NCI-H2196 (cell line): ENCODE measurements around the gene CAPS.
A peak's percentile ranks its signal among the peaks of the same experiment; 100 is the strongest.

Experiments used
- DNase-seq: peaks from one replicate; lab custom pipeline; 2025; ENCODE audit not compliant: unreplicated experiment; lab: John Stamatoyannopoulos, UW

The CAPS gene

DNA sequence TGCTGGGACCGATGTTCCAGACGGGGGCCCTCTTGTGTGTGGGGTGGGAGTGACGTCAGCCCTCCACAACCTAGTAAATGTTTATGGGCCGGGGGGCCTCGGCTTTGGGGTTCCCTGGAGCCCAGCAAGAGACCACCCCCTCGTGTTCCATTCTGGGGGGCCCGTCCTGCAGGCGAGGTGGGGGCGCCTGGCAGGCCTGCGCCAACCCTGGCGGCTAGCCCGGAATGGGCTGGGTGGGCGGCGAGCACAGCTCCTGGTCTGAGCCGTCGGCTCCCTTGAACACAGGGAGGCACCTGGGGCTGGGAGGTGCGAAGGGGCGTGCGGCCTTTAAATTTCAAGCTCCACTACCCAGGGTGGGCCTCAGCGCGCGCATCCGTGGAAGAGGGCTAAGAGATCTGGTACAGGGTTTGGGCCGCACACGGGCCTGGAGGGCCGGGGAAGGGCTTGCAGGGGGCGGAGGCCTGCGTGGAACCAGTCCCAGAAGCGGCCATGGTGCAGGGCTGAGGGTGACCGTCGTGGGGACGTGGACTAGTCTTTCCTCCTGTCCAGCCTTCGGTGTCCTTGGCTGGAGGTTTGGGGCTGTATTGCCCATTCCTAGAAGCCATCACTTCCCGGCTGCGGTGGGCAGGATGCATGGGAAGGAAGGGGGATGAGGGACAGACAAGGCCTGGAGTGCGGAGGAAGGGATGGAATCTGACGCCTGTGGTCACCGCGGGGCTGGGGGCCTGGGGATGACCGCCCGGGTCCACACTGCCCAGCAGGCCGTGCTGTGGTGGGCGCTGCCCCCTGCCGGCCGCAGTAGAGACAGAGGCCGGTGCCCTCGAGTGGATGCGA lies 21.9 kb upstream of the CAPS start:
- DNase-seq: no peak

DNA sequence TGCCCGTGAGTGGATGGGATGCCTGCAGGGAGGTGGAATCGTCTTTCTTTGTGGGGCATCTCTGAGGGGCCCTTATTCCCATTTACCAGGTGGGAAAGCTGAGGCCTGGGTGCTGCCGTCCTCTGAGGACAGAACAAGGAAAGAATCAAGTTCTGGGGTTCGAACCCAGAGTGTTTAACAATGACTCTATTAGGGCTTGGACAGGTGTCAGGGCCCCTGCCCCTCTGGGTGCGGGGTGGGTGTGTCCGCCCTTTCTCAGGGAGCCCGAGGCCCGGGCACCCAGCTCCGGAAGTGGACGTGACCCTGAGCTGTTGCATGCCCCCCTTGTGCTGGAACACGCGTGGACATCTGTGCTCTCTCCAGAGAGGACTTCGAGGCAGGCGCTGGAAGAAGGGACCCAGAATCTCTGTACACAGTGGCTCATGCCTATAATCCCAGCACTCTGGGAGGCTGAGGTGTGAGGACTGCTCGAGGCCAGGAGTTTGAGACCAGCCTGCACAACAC lies 21.2 kb upstream of the CAPS start:
- DNase-seq: no peak

DNA sequence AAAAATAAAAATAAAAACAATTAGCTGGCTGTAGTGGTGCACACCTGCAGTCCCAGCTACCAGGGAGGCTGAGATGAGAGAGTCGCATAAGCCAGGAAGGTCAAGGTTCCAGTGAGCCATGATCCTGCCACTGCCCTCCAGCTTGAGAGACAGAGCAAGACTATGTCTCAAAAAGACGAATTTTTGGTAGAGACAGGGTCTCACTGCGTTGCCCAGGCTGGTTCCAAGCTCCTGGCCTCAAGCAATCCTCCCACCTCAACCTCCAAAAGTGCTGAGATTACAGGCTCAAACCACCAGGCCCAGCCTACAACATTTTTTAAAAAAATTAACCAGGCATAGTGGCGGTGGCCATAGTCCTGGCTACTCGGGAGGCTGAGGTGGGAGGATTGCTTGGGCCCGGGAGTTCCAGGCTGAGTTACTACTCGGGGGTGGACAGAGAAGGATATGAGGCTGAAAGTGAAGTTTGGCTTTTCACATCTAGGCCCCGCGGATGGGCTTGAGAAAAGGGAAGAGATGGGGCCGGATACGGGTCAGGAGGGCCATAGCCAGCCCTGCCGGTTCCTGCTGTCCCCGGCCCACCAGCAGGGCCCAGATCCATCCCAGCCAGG lies 20.7 kb upstream of the CAPS start:
- DNase-seq: no peak

- no peak for DNase-seq
Observed at GRCh38 chr19:5893907-5894703, 19.9 kb upstream of the CAPS start.

GRCh38 chr19:5894704-5895349 lies 19.2 kb upstream of the CAPS start:
- DNase-seq: no peak

DNA sequence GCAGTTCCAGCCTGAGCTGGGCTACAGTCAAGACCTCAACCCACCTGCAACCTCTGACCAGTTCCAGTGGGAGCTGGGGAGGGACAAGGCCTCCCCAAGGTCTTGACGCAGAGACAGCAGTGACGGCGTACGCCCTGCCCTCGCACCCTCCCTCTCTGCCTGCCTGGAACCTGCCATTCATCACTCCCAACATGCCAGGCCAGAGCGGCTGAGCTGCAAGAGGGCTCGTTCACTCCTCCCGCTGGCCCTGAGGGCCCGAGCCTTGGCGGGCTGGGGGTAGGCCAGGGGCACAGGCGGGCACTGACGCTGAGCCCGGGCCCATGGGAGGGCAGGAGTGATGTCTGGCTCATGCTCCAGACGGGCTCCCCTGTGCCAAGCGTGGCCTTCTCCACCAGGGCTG lies 18.6 kb upstream of the CAPS start:
- DNase-seq: no peak

GRCh38 chr19:5895890-5896289 lies 18.2 kb upstream of the CAPS start:
- no peak for DNase-seq

DNA sequence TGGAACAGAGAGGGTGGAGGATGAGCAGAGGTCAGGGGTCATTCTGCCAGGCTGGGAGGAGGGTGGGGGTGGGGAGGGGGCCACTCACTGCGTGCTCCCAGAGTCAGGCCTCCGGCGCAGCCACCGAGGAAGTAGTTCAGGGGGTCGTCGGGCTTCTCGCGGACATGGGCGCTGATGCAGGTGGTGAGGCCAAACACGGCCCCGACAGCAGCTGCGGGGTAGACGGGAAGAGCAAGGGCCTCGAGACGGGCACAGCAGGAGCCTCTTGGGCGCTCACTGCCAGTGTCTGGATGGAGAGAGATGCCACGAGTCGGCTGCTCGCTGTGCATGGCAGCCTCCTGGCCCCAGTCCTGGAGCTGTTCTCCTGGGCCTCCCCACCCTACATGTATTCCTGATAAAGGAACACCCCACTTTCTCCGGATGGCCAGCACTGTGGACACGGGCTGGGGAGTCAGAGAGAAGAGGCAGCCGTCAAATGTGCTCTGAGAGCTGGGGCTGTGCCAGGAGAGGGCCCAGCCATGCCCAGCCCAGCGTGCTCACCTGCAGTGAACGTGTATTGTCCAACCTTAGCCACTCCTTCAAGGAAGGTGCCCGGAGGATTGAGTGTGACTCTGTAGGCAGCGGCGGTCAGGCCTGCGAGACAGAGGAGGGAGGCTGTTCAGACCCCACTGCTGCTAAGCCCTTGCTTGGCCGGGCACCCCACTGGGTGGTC lies 17.5 kb upstream of the CAPS start:
- DNase-seq: no peak

DNA sequence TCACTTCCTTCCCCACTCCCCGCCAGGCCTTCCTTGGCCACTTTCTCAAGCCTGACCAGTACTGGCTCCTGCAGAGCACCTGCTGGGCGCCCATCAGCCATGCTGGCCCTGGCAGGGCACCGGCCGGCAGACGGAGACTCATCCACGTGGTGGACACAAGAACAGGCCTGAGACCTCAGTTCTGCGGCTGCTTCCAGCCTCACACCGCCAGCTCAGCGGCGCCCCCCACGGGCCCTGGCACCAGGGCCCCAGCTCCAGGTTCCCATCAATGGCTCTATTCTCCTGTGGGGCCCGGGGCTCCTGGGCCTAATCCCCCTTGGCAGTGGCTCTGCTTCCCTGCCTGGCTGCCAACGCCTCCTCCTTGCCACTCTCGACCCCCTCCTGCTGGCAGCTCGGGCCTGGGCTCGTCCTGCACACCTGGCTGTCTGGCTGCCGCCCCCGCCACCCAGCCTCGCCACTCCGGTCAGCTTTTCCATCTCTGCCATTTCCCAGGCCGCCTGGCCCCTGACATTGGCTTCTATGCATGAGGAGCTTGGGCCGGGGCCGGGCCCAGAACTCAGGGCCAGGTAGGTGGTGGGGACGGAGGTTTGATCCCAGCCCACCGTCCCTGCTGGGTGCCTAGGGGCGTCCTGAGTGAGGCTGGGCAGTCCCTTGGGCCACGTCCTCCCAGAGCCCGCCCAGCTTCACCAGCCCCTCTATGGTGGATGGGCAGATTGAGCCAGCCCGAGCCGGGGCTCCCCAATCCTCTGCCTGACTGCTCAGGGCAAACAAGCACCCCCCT lies 16.7 kb upstream of the CAPS start:
- no peak for DNase-seq

- no peak for DNase-seq
Observed at GRCh38 chr19:5899728-5900526, 14.1 kb upstream of the CAPS start.

DNA sequence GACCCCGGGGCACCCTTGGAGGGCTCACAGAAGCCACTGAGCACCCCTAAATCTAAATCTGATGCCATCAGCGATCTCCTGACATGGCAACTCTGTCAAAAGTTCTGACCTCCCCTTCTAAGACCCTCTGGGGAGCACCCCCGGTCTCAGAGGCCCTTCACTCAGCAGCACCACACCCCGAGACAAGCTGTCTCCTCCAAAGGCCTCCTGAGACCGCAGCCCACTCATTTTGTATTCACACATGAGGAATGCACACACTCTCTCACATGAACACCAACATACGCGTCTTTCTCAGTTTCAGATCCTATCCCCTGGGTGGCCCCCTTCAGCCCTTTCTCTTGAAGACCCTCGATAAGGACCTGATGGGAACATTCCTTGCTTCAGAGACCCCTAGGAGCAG lies 13.1 kb upstream of the CAPS start:
- DNase-seq: no peak

- no peak for DNase-seq
Observed at GRCh38 chr19:5903056-5903623, 10.9 kb upstream of the CAPS start.

DNA sequence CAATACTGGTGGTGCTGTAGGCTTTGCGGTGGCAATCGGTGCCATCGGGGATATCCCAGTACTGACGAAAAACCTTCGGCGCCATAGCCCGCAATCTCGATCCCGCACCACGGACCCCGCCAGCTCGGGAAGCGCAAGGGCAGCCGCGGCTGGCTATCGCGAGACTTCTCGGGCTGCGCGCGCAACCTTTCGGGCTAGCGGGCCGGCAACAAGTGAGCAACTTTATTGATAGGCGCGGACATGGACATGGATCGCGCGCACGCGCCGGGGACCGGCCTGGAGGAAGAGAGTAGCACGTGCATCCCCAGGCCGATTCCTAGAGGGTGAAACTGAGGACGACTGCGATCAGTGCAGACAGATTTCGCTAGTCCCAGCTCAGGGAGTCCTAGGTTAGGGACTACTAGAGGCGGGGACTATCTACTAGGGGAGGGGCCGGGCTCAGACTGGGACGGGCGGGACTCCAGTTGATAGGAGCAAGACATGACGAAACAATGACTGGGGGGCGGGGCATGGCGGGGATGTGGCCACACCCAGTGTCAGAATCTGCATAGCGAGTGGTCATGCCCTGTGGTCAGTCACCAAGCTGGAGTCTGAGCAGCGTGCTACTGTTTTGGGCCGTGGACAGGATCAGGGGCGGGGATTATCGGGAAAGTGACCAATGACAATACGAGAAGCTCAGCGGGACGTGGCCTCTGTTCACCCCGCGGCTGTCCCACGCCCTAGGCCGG lies 10.3 kb upstream of the CAPS start, which contains the start of gene NDUFA11:
Gene NDUFA11, minus strand, starts transcription at position 167 of the 728 bp plus-strand sequence. Its CDS starts 82 bp downstream, at position 85.
- DNase-seq: peak; percentile 97

GRCh38 chr19:5904352-5905113 lies 9.5 kb upstream of the CAPS start, which contains the start of gene VMAC:
VMAC (plus strand) TSS chr19:5904872; CDS start chr19:5904891, 19 bp downstream.
- DNase-seq: peak; percentile 100

DNA sequence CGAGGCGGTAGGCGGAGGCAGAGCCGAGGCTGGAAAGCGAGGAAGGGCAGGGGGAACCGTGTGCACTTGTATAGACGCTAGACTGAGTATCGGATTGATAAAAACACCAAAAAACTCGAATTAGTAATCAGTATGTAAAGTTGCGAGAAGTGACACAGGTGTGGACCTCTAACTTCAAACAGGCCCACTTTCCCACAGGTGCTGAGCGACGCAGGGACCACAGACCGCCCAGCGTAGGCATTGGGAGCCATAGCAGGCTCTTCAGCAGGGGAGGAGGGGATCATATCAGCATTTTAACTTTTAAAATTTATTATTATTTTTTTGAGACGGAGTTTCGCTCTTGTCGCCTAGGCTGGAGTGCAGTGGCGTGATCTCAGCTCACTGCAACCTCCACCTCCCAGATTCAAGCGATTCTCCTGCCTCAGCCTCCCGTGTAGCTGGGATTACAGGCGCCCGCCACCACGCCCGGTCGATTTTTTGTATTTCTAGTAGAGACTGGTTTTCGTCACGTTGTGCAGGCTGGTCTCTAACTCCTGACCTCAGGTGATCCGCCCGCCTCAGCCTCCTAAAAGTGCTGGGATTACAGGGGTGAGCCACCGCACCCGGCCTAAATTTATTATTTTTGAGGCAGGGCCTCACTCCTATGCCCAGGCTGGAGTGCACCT lies 8.8 kb upstream of the CAPS start:
- DNase-seq: no peak

DNA sequence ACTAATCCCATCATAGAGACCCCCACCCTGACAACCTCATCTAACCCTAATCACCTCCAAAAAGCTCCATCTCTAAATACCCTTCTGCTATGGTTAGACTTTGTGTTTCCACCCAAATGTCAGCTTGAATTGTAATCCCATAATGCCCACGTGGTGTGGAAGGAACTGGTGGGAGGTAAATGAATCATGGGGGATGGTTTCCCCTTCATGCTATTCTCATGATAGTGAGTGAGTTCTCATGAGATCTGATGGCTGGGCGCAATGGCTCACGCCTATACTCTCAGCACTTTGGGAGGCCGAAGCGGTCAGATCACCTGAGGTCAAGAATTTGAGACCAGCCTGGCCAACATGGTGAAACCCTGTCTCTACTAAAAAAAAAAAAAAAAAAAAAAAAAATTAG lies 6.8 kb upstream of the CAPS start:
- no peak for DNase-seq
